Suprapubic skin (tissue), 4 donors: ENCODE measurements around the gene AKAP12. TPM values are rescaled to one million over a fixed set of nuclear protein-coding genes. Genes with fewer than 3 reads are reported as not detected.

Source experiments
- DNase-seq, 2 donors: peaks; one replicate each; pipeline ENCODE4 v3.0.0-alpha.2; 2019; ENCODE audit warnings: low spot score in 2 of 2
- H3K27ac ChIP-seq: fragments of 200-600 bp; sonication (generic); one replicate; pipeline ENCODE4 v1.5.1; 2019
- H3K27me3 ChIP-seq: fragments of 200-600 bp; sonication (generic); one replicate; pipeline ENCODE4 v1.5.1; 2019
- H3K36me3 ChIP-seq: fragments of 200-600 bp; sonication (generic); one replicate; pipeline ENCODE4 v1.5.1; 2019
- H3K4me1 ChIP-seq: fragments of 200-600 bp; sonication (generic); one replicate; pipeline ENCODE4 v1.5.1; 2019
- H3K4me3 ChIP-seq: fragments of 200-600 bp; sonication (generic); one replicate; pipeline ENCODE4 v1.5.1; 2019; ENCODE audit warnings: mild to moderate bottlenecking
- H3K9me3 ChIP-seq: fragments of 200-600 bp; sonication (generic); one replicate; pipeline ENCODE4 v1.5.1; 2019
- EP300 ChIP-seq: sonication (generic); formaldehyde crosslinking; IDR thresholded peaks from one replicate; pipeline ENCODE4 v1.6.1; 2017; ENCODE audit warnings: antibody characterized with exemption
- POLR2A ChIP-seq, 2 donors: fragments of 450-650 bp; IDR thresholded peaks; one replicate each; pipeline ENCODE4 v1.6.1; 2017; ENCODE audit warnings: antibody characterized with exemption in 2 of 2, mild to moderate bottlenecking in 2 of 2, moderate library complexity in 2 of 2
- POLR2AphosphoS5 ChIP-seq, 3 donors: sonication (generic); formaldehyde crosslinking; IDR thresholded peaks; one replicate each; pipeline ENCODE4 v1.6.1; 2017; ENCODE audit warnings: antibody characterized with exemption in 3 of 3
- WGBS: methylation state at CpG from one replicate; pipeline ENCODE4 v1.1.5; 2018; 5-methylcytosine and 5-hydroxymethylcytosine counted together
- total RNA-seq, 4 donors: library from RNA; depleted of rRNA; stranded (reverse); fragments of >200 nt; gene quantifications; one replicate each; pipeline ENCODE4 v1.1.0, GENCODE V29; 2016
- TF ChIP-seq, protein P1 (sequence below), 2 donors: fragments of 200-600 bp in 1 of 2; fragments of 450-650 bp in 1 of 2; sonication (generic) in 1 of 2; IDR thresholded peaks; one replicate each; pipeline ENCODE4 v1.5.1; 2016 to 2019; ENCODE audit warnings: antibody characterized with exemption in 2 of 2, mild to moderate bottlenecking in 1 of 2, moderate library complexity in 1 of 2

The AKAP12 gene
- total RNA-seq, 4 donors from 2014 or later, result 7.2 to 20.1 (median 11.9) TPM

DNA sequence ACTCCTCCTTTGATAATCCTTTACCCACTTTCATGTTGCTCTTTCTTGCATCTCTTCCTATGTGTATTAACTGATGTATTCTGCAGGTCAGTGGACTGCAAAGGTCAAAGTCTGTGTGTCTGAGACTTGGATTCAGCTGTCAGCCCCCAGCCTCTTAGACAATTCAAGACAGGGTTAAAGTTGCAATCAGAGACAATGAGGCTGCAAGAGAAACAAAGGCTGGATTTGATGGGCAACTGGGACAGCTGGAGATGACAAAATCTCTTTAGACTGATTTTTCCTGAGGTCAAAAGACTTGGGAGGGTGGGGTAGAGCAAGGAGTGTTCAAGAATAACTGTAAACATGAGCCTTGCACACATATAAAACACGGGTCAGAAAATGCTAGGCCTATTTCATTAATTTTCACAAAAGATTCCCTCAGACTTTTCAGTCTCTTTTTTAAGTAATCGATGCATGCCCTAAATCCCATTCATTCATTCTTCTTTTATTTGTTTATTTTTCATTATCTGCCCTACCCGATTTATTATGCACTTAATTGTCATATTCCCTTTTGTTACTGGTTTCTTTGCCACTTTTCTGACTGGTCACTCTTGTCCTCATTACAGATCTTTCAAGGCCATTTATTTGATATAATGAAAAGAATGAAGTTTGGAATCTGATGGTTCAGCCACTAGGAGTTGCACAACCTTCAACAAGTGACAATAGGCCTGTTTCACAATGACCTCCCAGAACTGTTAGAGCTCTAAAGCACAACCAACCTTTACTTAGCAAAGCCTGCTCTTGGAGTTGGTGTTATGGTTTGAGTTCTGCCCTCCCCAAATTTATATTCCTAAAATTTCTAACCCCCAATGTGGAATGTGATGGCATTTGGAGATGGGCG, 33.8 kb upstream of the AKAP12 start:
- no peaks in the 10 kb centered on the region for H3K9me3 ChIP-seq
- H3K27me3 ChIP-seq, result no peaks in the 10 kb centered on the region
- H3K36me3 ChIP-seq, result no peaks in the 10 kb centered on the region
- no peak for DNase-seq
- no peak overlapping the region for H3K27ac ChIP-seq
- H3K4me1 ChIP-seq, result peaks cover 6% of the 10 kb centered on the region
- H3K4me3 ChIP-seq, result no peak overlapping the region
- TF ChIP-seq, protein P1, sequence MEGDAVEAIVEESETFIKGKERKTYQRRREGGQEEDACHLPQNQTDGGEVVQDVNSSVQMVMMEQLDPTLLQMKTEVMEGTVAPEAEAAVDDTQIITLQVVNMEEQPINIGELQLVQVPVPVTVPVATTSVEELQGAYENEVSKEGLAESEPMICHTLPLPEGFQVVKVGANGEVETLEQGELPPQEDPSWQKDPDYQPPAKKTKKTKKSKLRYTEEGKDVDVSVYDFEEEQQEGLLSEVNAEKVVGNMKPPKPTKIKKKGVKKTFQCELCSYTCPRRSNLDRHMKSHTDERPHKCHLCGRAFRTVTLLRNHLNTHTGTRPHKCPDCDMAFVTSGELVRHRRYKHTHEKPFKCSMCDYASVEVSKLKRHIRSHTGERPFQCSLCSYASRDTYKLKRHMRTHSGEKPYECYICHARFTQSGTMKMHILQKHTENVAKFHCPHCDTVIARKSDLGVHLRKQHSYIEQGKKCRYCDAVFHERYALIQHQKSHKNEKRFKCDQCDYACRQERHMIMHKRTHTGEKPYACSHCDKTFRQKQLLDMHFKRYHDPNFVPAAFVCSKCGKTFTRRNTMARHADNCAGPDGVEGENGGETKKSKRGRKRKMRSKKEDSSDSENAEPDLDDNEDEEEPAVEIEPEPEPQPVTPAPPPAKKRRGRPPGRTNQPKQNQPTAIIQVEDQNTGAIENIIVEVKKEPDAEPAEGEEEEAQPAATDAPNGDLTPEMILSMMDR (IDR thresholded peaks at IDR 0.05), result no peak
- TF ChIP-seq POLR2A (IDR thresholded peaks at IDR 0.05), result no peak
- TF ChIP-seq EP300, result no peak
- no peak for TF ChIP-seq POLR2AphosphoS5 (IDR thresholded peaks at IDR 0.05)
- WGBS, result 92% methylated on average over 4 of the region's 4 CpGs

DNA sequence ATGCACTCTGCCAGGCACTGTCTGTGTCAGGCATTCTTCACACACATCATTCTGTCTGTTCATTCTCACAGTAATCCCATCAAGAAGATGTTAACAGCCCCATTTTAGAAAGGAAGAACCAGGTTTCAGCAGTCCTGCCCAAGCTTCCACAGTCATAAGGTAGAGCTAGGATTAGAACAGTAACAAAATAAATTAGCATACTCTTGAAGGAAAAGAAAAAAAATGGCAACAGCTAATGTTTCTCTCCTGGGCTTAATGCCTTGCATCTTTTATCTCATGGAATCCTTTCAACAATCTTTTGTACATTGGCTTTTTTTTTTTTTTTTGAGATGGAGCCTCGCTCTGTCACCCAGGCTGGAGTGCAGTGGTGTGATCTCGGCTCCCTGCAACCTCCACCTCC, 32.1 kb upstream of the AKAP12 start:
- no peak overlapping the region for H3K27ac ChIP-seq
- H3K36me3 ChIP-seq, result no peaks in the 10 kb centered on the region
- no peaks in the 10 kb centered on the region for H3K9me3 ChIP-seq
- peaks cover 6% of the 10 kb centered on the region for H3K4me1 ChIP-seq
- no peak for DNase-seq
- 92% methylated on average over 2 of the region's 2 CpGs for WGBS
- H3K27me3 ChIP-seq, result no peaks in the 10 kb centered on the region
- TF ChIP-seq POLR2AphosphoS5 (IDR thresholded peaks at IDR 0.05) (no peak), EP300 (no peak), POLR2A (IDR thresholded peaks at IDR 0.05) (no peak)
- TF ChIP-seq, protein P1 (IDR thresholded peaks at IDR 0.05), result no peak
- H3K4me3 ChIP-seq, result no peak overlapping the region

DNA sequence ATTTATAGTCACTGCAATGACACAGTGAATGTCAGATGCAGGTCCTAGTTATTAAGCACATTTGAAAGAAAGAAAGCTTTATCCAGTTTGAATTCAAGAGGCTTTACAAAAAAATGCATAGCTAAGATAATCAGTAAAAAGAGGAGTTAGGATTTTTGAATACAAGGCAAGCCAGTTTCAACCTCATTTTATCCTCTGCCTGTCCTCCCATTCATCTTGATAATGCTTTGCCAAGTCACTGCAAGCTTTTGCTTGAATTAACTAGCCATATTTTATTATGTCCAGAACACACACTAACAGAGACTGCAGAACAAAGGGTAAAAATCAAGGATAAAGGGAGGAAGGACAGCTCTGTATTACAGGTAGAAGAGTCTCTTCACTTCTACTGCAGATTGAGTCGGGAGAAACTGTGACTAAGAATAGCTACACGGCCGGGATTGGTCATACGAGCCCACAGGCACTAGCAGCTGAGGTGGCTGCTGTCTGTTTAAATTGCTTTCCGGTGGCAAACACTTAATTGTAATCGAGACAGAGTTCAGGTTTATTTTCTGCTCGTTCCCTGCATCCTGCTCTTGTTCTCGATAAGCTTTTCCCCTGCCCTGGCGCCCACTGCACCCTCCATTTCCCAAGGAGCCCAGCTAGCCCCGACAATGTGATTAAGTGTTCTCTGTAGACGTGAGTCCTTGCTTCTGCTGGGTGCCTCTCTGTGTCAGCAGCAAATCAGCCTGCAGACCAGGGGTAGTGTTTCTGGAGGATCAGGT, 30.5 kb upstream of the AKAP12 start:
- 29% methylated on average over 11 of the region's 11 CpGs for WGBS
- TF ChIP-seq EP300 (no peak), POLR2AphosphoS5 (IDR thresholded peaks at IDR 0.05) (no peak), POLR2A (IDR thresholded peaks at IDR 0.05) (no peak)
- TF ChIP-seq, protein P1 (IDR thresholded peaks at IDR 0.05), result no peak
- H3K4me1 ChIP-seq, result peaks cover 6% of the 10 kb centered on the region
- H3K36me3 ChIP-seq, result no peaks in the 10 kb centered on the region
- no peaks in the 10 kb centered on the region for H3K9me3 ChIP-seq
- H3K4me3 ChIP-seq, result no peak overlapping the region
- no peak overlapping the region for H3K27ac ChIP-seq
- H3K27me3 ChIP-seq, result no peaks in the 10 kb centered on the region
- DNase-seq, result no peak

DNA sequence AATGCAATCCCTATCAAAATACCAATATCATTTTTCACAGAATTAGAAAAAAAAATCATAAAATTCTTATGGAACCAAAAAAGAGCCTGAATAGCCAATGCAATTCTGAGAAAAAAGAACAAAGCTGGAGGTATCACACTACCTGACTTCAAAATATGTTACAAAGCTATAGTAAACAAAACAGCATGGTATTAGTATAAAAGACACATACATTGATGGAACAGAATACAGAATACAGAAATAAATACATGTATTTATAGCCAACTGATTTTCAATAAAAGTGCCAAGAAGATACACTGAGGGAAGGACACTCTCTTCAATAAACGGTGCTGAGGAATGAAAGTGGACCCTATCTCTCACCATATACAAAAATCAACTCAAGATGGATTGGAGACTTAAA, 28.7 kb upstream of the AKAP12 start:
- peaks cover 6% of the 10 kb centered on the region for H3K4me1 ChIP-seq
- H3K4me3 ChIP-seq, result no peak overlapping the region
- H3K36me3 ChIP-seq, result no peaks in the 10 kb centered on the region
- no peaks in the 10 kb centered on the region for H3K9me3 ChIP-seq
- no peaks in the 10 kb centered on the region for H3K27me3 ChIP-seq
- DNase-seq, result no peak
- no peak overlapping the region for H3K27ac ChIP-seq
- TF ChIP-seq EP300 (no peak), POLR2AphosphoS5 (IDR thresholded peaks at IDR 0.05) (no peak), POLR2A (IDR thresholded peaks at IDR 0.05) (no peak)
- TF ChIP-seq, protein P1 (IDR thresholded peaks at IDR 0.05), result no peak
- 94% methylated on average over 1 of the region's 1 CpG for WGBS

DNA sequence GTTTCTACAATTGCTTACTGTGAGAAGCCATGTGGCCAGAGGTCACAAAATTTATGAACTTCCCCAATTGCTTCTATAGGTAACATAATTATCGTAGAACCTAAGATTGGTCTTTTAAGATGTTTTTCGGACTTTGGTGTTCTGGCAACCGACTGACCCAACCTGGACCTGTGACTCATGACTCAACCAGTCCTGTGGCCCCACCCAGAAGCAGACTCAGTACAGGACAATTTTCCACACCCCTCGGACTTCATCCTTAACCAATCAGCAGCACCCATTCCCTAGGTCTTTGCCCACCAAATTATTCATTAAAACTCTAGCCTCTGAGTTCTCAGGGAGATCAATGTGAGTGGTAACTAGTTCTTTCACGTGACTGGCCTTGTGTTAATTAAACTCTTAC, 26.4 kb upstream of the AKAP12 start:
- peaks cover 3% of the 10 kb centered on the region for H3K27me3 ChIP-seq
- TF ChIP-seq EP300, result no peak
- TF ChIP-seq POLR2A (IDR thresholded peaks at IDR 0.05), result no peak
- TF ChIP-seq, protein P1 (IDR thresholded peaks at IDR 0.05), result no peak
- TF ChIP-seq POLR2AphosphoS5 (IDR thresholded peaks at IDR 0.05), result no peak
- no peak overlapping the region for H3K4me3 ChIP-seq
- H3K9me3 ChIP-seq, result no peaks in the 10 kb centered on the region
- no peak overlapping the region for H3K27ac ChIP-seq
- no peaks in the 10 kb centered on the region for H3K36me3 ChIP-seq
- peaks cover 6% of the 10 kb centered on the region for H3K4me1 ChIP-seq
- no peak for DNase-seq
- 95% methylated on average over 5 of the region's 5 CpGs for WGBS
